ENCODE data around the gene MBD5. TPM values are rescaled to one million over a fixed set of nuclear protein-coding genes. Genes with fewer than 3 reads are reported as not detected.

MBD5 gene
- total RNA-seq, 1 experiment from 2014 or later: 8.5 TPM

DNA sequence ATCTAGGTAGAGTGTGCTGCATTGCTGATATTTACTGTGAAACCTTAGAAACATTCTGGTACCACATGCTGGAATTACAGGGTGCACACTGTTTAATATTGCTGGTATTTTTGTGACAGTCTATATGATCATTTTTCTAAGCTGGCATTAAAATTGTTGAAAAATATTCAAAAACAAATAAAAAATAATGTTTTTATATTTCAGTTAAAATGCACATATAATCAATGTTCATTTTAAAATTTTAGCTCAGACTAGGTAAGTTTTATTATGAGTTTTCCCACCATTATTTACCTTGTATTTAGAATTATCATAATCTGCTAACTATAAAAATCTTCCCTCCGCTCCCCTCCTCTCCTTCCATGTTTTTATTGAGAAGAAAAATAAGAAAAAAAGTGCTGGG lies 339.8 kb downstream of the MBD5 start:
- H3K27ac ChIP-seq (ENCODE audit: low read length): no peak overlapping the region
- no peak overlapping the region for H3K4me3 ChIP-seq (ENCODE audit: low read length)
- H3K36me3 ChIP-seq (ENCODE audit: low read depth, low read length): no peaks in the 10 kb centered on the region
- ChIA-PET POLR2A (ENCODE audit: unreplicated experiment) (no interaction called here), CTCF (no interaction called here)
- H3K9me3 ChIP-seq (ENCODE audit: low read length): no peaks in the 10 kb centered on the region
- H4K20me1 ChIP-seq (ENCODE audit: low read length): no peaks in the 10 kb centered on the region
- H3K9ac ChIP-seq (ENCODE audit: low read length): no peak overlapping the region
- BruUV-seq (replicated peaks): no TSS peak
- H3K9me2 ChIP-seq (replicated peaks; ENCODE audit: low read length): no peaks in the 10 kb centered on the region
- H3K79me2 ChIP-seq (ENCODE audit: low read length): no peaks in the 10 kb centered on the region
- no peaks in the 10 kb centered on the region for H3K4me1 ChIP-seq (ENCODE audit: insufficient read depth, low read length)
- no peaks in the 10 kb centered on the region for H3K27me3 ChIP-seq (ENCODE audit: low read length)
- ATAC-seq (no peak), DNase-seq (no peak)
- no peaks in the 10 kb centered on the region for H3F3A ChIP-seq (ENCODE audit: low read length, unreplicated experiment)
- H2AFZ ChIP-seq (ENCODE audit: low read length): no peak overlapping the region
- TF ChIP-seq EZH2 (IDR thresholded peaks at IDR 0.05; ENCODE audit: low read length, unreplicated experiment) (no peak), EZH2phosphoT487 (IDR thresholded peaks at IDR 0.05; ENCODE audit: borderline replicate concordance, low read length) (no peak)
- TF ChIP-seq, protein P1, sequence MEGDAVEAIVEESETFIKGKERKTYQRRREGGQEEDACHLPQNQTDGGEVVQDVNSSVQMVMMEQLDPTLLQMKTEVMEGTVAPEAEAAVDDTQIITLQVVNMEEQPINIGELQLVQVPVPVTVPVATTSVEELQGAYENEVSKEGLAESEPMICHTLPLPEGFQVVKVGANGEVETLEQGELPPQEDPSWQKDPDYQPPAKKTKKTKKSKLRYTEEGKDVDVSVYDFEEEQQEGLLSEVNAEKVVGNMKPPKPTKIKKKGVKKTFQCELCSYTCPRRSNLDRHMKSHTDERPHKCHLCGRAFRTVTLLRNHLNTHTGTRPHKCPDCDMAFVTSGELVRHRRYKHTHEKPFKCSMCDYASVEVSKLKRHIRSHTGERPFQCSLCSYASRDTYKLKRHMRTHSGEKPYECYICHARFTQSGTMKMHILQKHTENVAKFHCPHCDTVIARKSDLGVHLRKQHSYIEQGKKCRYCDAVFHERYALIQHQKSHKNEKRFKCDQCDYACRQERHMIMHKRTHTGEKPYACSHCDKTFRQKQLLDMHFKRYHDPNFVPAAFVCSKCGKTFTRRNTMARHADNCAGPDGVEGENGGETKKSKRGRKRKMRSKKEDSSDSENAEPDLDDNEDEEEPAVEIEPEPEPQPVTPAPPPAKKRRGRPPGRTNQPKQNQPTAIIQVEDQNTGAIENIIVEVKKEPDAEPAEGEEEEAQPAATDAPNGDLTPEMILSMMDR (conservative IDR thresholded peaks at IDR 0.05; ENCODE audit: low read depth, low read length): no peak
- no peak overlapping the region for H3K4me2 ChIP-seq (ENCODE audit: low read length)
- intact Hi-C loops (cut with micrococcal nuclease): no loop called here

DNA sequence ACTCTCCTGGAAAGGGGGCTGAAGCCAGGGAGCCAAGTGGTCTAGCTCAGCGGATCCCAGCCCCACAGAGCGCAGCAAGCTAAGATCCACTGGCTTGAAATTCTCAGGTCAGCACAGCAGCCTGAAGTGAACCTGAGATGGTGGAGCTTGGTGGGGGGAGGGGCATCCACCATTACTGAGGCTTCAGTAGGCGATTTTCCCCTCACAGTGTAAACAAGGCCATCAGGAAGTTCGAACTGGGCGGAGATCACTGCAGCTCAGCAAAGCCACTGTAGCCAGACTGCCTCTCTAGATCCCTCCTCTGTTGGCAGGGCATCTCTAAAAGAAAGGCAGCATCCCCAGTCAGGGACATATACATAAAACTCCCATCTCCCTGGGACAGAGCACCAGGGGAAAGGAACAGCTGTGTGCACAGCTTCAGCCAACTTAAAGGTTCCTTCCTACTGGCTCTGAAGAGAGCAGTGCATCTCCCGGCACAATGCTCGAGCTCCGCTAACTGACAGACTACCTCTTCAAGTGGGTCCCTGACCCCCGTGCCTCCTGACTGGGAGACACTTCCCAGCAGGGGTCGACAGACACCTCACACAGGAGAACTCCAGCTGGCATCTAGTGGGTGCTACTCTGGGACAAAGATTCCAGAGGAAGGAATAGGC lies 341.4 kb downstream of the MBD5 start:
- no peak for ATAC-seq
- POLR2A ChIA-PET (ENCODE audit: unreplicated experiment): no interaction called here
- intact Hi-C loops (cut with micrococcal nuclease): no loop called here

DNA sequence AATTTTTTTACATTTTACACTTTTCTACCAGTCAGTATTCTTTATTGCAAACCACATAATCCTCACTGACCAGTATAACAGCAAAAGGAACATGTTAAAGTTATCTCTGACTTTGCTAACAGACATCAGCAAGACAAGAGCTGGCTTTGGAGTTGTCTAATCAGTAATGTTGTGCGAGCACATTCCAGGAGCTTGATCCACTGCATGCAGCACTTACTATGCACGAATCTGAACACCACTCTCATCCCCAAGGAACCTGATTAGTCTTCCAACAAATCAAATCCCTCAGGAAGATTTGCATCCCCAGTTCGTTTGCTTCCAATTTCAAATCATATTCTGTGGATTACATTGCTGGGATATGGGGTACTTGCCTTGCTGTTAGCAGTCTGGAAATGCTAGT lies 354.3 kb downstream of the MBD5 start:
- no TSS peak for BruUV-seq (replicated peaks)
- Histone ChIP-seq H3K36me3 (ENCODE audit: low read depth, low read length) (no peaks in the 10 kb centered on the region), H3K9me3 (ENCODE audit: low read length) (no peaks in the 10 kb centered on the region), H3K9me2 (replicated peaks; ENCODE audit: low read length) (no peaks in the 10 kb centered on the region), H3K4me1 (ENCODE audit: insufficient read depth, low read length) (no peaks in the 10 kb centered on the region), H4K20me1 (ENCODE audit: low read length) (no peaks in the 10 kb centered on the region), H3K27ac (ENCODE audit: low read length) (no peak overlapping the region), H3F3A (ENCODE audit: low read length, unreplicated experiment) (no peaks in the 10 kb centered on the region), H3K4me2 (ENCODE audit: low read length) (no peak overlapping the region), H2AFZ (ENCODE audit: low read length) (no peak overlapping the region), H3K27me3 (ENCODE audit: low read length) (no peaks in the 10 kb centered on the region), H3K4me3 (ENCODE audit: low read length) (no peak overlapping the region), H3K79me2 (ENCODE audit: low read length) (no peaks in the 10 kb centered on the region), H3K9ac (ENCODE audit: low read length) (no peak overlapping the region)
- POLR2A ChIA-PET (ENCODE audit: unreplicated experiment): no interaction called here
- no peak for TF ChIP-seq EZH2 (IDR thresholded peaks at IDR 0.05; ENCODE audit: low read length, unreplicated experiment)
- TF ChIP-seq EZH2phosphoT487 (IDR thresholded peaks at IDR 0.05; ENCODE audit: borderline replicate concordance, low read length): no peak
- TF ChIP-seq, protein P1 (conservative IDR thresholded peaks at IDR 0.05; ENCODE audit: low read depth, low read length): no peak
- ATAC-seq (no peak), DNase-seq (no peak)
- CTCF ChIA-PET: no interaction called here
- intact Hi-C loops (cut with micrococcal nuclease): no loop called here

More for the DNA sequence above, 341.4 kb downstream of the MBD5 start:
- BruUV-seq (replicated peaks): no TSS peak
- H2AFZ ChIP-seq (ENCODE audit: low read length): no peak overlapping the region
- CTCF ChIA-PET: no interaction called here
- H3K27me3 ChIP-seq (ENCODE audit: low read length): no peaks in the 10 kb centered on the region
- no peaks in the 10 kb centered on the region for H3F3A ChIP-seq (ENCODE audit: low read length, unreplicated experiment)
- H3K4me3 ChIP-seq (ENCODE audit: low read length): no peak overlapping the region
- DNase-seq: no peak
- H3K36me3 ChIP-seq (ENCODE audit: low read depth, low read length): no peaks in the 10 kb centered on the region
- H3K27ac ChIP-seq (ENCODE audit: low read length): no peak overlapping the region
- TF ChIP-seq EZH2 (IDR thresholded peaks at IDR 0.05; ENCODE audit: low read length, unreplicated experiment): no peak
- TF ChIP-seq EZH2phosphoT487 (IDR thresholded peaks at IDR 0.05; ENCODE audit: borderline replicate concordance, low read length): no peak
- TF ChIP-seq, protein P1 (conservative IDR thresholded peaks at IDR 0.05; ENCODE audit: low read depth, low read length): no peak
- no peak overlapping the region for H3K4me2 ChIP-seq (ENCODE audit: low read length)
- no peaks in the 10 kb centered on the region for H3K79me2 ChIP-seq (ENCODE audit: low read length)
- no peaks in the 10 kb centered on the region for H3K9me3 ChIP-seq (ENCODE audit: low read length)
- no peaks in the 10 kb centered on the region for H3K4me1 ChIP-seq (ENCODE audit: insufficient read depth, low read length)
- no peak overlapping the region for H3K9ac ChIP-seq (ENCODE audit: low read length)
- H4K20me1 ChIP-seq (ENCODE audit: low read length): no peaks in the 10 kb centered on the region
- no peaks in the 10 kb centered on the region for H3K9me2 ChIP-seq (replicated peaks; ENCODE audit: low read length)
